B cell (primary cell): ENCODE data around the gene COLEC12. TPM values are rescaled to one million over a fixed set of nuclear protein-coding genes. Genes with fewer than 3 reads are reported as not detected.

Experiments
- ATAC-seq: fragments of 200-7000 bp; cut with Tn5 transposase; one replicate; pipeline ENCODE4 v1.10.0; 2021; ENCODE audit warnings: low read depth, mild to moderate bottlenecking, moderate number of reproducible peaks, moderate library complexity
- CTCF ChIA-PET: fragments of 350-600 bp; sonication (Branson Sonifier 250); formaldehyde crosslinking; loops from one replicate; lab custom pipeline; 2021; ENCODE audit warnings: antibody characterized with exemption, inconsistent platforms; lab: Charles Lee
- POLR2A ChIA-PET: fragments of 350-600 bp; sonication (Branson Sonifier 250); formaldehyde crosslinking; loops from one replicate; lab custom pipeline; 2021; ENCODE audit warnings: antibody characterized with exemption; lab: Charles Lee
- DNase-seq: peaks from one replicate; pipeline ENCODE4 v3.0.0; 2013
- H2AFZ ChIP-seq: 2 replicates; pipeline ENCODE4 v1.6.1; 2012; ENCODE audit warnings: mild to moderate bottlenecking, low read depth, low read length; ENCODE audit not compliant: insufficient read depth, poor library complexity, severe bottlenecking
- H3K27ac ChIP-seq, 2 donors: 1 replicate in 1 of 2; 2 replicates in 1 of 2; pipeline ENCODE4 v1.5.1; 2012 to 2013; ENCODE audit warnings: low read length in 2 of 2, mild to moderate bottlenecking in 2 of 2, moderate library complexity in 1 of 2
- H3K27me3 ChIP-seq, 4 experiments: fragments of 200-600 bp in 1 of 4; sonication (generic) in 1 of 4; replicated peaks in 1 of 4; 1 replicate in 2 of 4; 2 replicates in 2 of 4; pipeline versions ENCODE4 v1.6.1 to v1.7.0; 2013 to 2016; ENCODE audit warnings: low read length in 3 of 4, mild to moderate bottlenecking in 2 of 4, mixed read lengths in 1 of 4, moderate library complexity in 1 of 4; ENCODE audit not compliant: insufficient read depth in 4 of 4, control insufficient read depth in 3 of 4; ENCODE audit errors: control extremely low read depth in 1 of 4
- H3K36me3 ChIP-seq, 2 experiments: replicated peaks in 1 of 2; 1 replicate in 1 of 2; 2 replicates in 1 of 2; pipeline versions ENCODE4 v1.6.1 to v1.7.1; 2013; ENCODE audit warnings: low read length in 1 of 2; ENCODE audit not compliant: insufficient read depth in 2 of 2, control insufficient read depth in 1 of 2; ENCODE audit errors: control extremely low read depth in 1 of 2, extremely low read depth in 1 of 2
- H3K4me1 ChIP-seq, 2 donors: fragments of 200-600 bp in 1 of 2; sonication (generic) in 1 of 2; 1 replicate in 1 of 2; 2 replicates in 1 of 2; pipeline versions ENCODE4 v1.5.1 to v1.6.1; 2013 to 2017; ENCODE audit warnings: low read length in 2 of 2; ENCODE audit not compliant: control insufficient read depth in 2 of 2, insufficient read depth in 2 of 2
- H3K4me2 ChIP-seq: replicated peaks from 2 replicates; pipeline ENCODE3; 2012; ENCODE audit warnings: mild to moderate bottlenecking, low read depth, low read length; ENCODE audit not compliant: poor library complexity, severe bottlenecking
- H3K4me3 ChIP-seq, 5 experiments: fragments of 200-600 bp in 1 of 5; sonication (generic) in 1 of 5; 1 replicate in 3 of 5; 2 replicates in 2 of 5; pipeline versions ENCODE4 v1.5.1 to v1.7.0; 2011 to 2016; ENCODE audit warnings: low read length in 4 of 5, mild to moderate bottlenecking in 4 of 5, low read depth in 2 of 5, control low read depth in 1 of 5, moderate library complexity in 1 of 5; ENCODE audit not compliant: insufficient read depth in 1 of 5; ENCODE audit errors: control extremely low read depth in 1 of 5, extremely low read depth in 1 of 5
- H3K79me2 ChIP-seq: fragments of 200-600 bp; sonication (generic); one replicate; pipeline ENCODE4 v1.6.0; 2016; ENCODE audit warnings: low read length; ENCODE audit not compliant: control insufficient read depth, insufficient read depth
- H3K9ac ChIP-seq: fragments of 200-600 bp; sonication (generic); 2 replicates; pipeline ENCODE4 v1.6.1; 2017; ENCODE audit warnings: mild to moderate bottlenecking, low read length, moderate library complexity
- H3K9me3 ChIP-seq, 3 donors: one replicate each; pipeline versions ENCODE4 v1.6.1 to v1.7.1; 2013; ENCODE audit warnings: low read length in 2 of 3; ENCODE audit not compliant: control insufficient read depth in 2 of 3, insufficient read depth in 1 of 3; ENCODE audit errors: control extremely low read depth in 1 of 3
- H4K20me1 ChIP-seq: 2 replicates; pipeline ENCODE4 v1.6.0; 2012; ENCODE audit warnings: mild to moderate bottlenecking, low read length; ENCODE audit not compliant: insufficient read depth, control insufficient read depth, poor library complexity, severe bottlenecking
- H3K27ac Mint-ChIP-seq: one replicate; pipeline ENCODE4 v1.8.0; 2021; ENCODE audit warnings: mixed read lengths
- H3K27me3 Mint-ChIP-seq: one replicate; pipeline ENCODE4 v1.8.0; 2021; ENCODE audit warnings: mixed read lengths
- H3K4me1 Mint-ChIP-seq: one replicate; pipeline ENCODE4 v1.8.0; 2021; ENCODE audit warnings: mixed read lengths
- H3K4me3 Mint-ChIP-seq: one replicate; pipeline ENCODE4 v1.8.0; 2021; ENCODE audit warnings: mixed read lengths
- H3K9me3 Mint-ChIP-seq: one replicate; pipeline ENCODE4 v1.8.0; 2022; ENCODE audit warnings: mixed read lengths; ENCODE audit not compliant: insufficient read depth
- EZH2 ChIP-seq: IDR thresholded peaks from 2 replicates; pipeline ENCODE4 v1.6.1; 2012; ENCODE audit warnings: borderline replicate concordance, low read depth, mild to moderate bottlenecking, moderate library complexity, low read length; ENCODE audit not compliant: insufficient read depth, poor library complexity, severe bottlenecking
- WGBS: methylation state at CpG from one replicate; pipeline ENCODE4 v1.1.5; 2013; ENCODE audit warnings: missing lambda C conversion rate; ENCODE audit not compliant: insufficient coverage; 5-methylcytosine and 5-hydroxymethylcytosine counted together
- intact Hi-C: fragments of 100-400 bp; cut with micrococcal nuclease; formaldehyde crosslinking; loops from one replicate; pipeline ENCODE4 v1.10.0; 2022
- polyA plus RNA-seq: library from polyadenylated mRNA; depleted of rRNA; stranded (reverse); fragments of >200 nt; gene quantifications from 2 replicates; pipeline ENCODE4 v1.2.3, GENCODE V29; 2012
- total RNA-seq, 2 donors: library from RNA; stranded (reverse); fragments of 120-200 nt in 1 of 2; gene quantifications; 1 replicate in 1 of 2; 2 replicates in 1 of 2; pipeline versions ENCODE4 v1.2.3 to v1.2.4, GENCODE V29; 2013 to 2022
- TF ChIP-seq, protein P1 (sequence below): fragments of 200-600 bp; IDR thresholded peaks from one replicate; pipeline ENCODE4 v1.8.0; 2022; ENCODE audit warnings: antibody characterized with exemption, mild to moderate bottlenecking

The COLEC12 gene
- total and polyA plus RNA-seq, 2 donors (not counting 1 experiment from before 2014, with no cell fraction given) = not detected

DNA sequence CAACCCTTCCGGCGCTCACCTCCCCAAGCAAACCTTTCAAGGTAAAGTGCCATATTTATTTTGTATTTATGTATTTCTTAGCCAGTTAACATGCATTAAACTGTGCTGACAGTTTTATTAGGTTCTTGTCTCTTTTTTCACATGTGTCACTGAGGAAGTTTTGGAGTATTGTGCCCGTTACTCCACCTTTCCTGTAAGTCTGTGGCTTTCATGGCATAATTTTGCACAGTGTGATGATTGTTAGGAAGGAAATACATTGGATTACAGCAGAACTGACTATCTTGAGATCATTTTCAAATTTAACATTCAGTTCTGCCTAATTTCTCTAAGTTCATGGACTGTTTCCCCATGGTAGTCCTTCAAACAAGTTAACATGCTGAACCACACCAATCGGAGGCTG is 67.7 kb downstream of the COLEC12 start:
- ChIA-PET POLR2A (no interaction called here), CTCF (no interaction called here)
- WGBS = no CpG with 5 or more reads among the region's 4 CpGs
- Histone ChIP-seq H3K36me3 (no peaks in the 10 kb centered on the region), H3K27ac (no peak overlapping the region), H3K4me2 (no peak overlapping the region), H4K20me1 (no peaks in the 10 kb centered on the region), H2AFZ (no peak overlapping the region), H3K4me1 (no peaks in the 10 kb centered on the region), H3K27me3 (no peaks in the 10 kb centered on the region), H3K79me2 (no peaks in the 10 kb centered on the region), H3K9ac (no peak overlapping the region), H3K4me3 (no peak overlapping the region), H3K9me3 (no peaks in the 10 kb centered on the region)
- TF ChIP-seq EZH2 = no peak
- TF ChIP-seq, protein P1, sequence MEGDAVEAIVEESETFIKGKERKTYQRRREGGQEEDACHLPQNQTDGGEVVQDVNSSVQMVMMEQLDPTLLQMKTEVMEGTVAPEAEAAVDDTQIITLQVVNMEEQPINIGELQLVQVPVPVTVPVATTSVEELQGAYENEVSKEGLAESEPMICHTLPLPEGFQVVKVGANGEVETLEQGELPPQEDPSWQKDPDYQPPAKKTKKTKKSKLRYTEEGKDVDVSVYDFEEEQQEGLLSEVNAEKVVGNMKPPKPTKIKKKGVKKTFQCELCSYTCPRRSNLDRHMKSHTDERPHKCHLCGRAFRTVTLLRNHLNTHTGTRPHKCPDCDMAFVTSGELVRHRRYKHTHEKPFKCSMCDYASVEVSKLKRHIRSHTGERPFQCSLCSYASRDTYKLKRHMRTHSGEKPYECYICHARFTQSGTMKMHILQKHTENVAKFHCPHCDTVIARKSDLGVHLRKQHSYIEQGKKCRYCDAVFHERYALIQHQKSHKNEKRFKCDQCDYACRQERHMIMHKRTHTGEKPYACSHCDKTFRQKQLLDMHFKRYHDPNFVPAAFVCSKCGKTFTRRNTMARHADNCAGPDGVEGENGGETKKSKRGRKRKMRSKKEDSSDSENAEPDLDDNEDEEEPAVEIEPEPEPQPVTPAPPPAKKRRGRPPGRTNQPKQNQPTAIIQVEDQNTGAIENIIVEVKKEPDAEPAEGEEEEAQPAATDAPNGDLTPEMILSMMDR = no peak
- Mint-ChIP-seq H3K4me1 (no peaks in the 10 kb centered on the region), H3K27me3 (peaks cover 5% of the 10 kb centered on the region), H3K27ac (no peak overlapping the region), H3K4me3 (no peak overlapping the region), H3K9me3 (no peaks in the 10 kb centered on the region)
- no peak for DNase-seq
- intact Hi-C loops = no loop called here
- no peak for ATAC-seq

DNA sequence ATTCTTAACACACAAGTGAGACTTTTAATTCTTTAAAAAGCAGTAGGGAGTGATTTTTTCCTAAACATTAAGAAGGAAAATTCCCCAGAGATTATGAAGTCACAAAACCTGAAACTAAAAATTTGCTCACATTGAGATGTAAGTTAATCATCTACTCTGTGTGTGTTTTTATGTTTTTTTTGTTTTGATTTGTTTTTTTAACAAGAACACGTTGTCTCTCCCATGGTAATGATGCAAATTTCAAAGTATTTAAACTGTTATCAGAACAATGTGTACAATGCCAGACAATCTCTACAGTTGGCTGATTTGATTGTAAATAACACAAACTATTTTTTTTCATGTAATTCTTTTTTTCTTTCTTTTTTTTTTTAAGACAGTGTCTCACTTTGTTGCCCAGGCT is 71.5 kb downstream of the COLEC12 start:
- Histone ChIP-seq H3K4me3 (no peak overlapping the region), H3K4me1 (no peaks in the 10 kb centered on the region), H3K9me3 (no peaks in the 10 kb centered on the region), H3K27ac (no peak overlapping the region), H4K20me1 (no peaks in the 10 kb centered on the region), H3K27me3 (no peaks in the 10 kb centered on the region), H3K4me2 (no peak overlapping the region), H3K9ac (no peak overlapping the region), H2AFZ (no peak overlapping the region), H3K36me3 (no peaks in the 10 kb centered on the region), H3K79me2 (no peaks in the 10 kb centered on the region)
- no peaks in the 10 kb centered on the region for H3K4me1 Mint-ChIP-seq
- WGBS = no CpG with 5 or more reads among the region's 1 CpG
- H3K9me3 Mint-ChIP-seq = no peaks in the 10 kb centered on the region
- intact Hi-C loops = no loop called here
- no peak overlapping the region for H3K4me3 Mint-ChIP-seq
- no peak overlapping the region for H3K27ac Mint-ChIP-seq
- no peak for DNase-seq
- H3K27me3 Mint-ChIP-seq = no peaks in the 10 kb centered on the region
- CTCF ChIA-PET = no interaction called here
- POLR2A ChIA-PET = no interaction called here
- TF ChIP-seq EZH2 = no peak
- TF ChIP-seq, protein P1 = no peak
- no peak for ATAC-seq
